ENCODE results near the gene TSPAN33.

GRCh38 chr7:129186749-129187260 is 42.3 kb downstream of the TSPAN33 start:
- TF ChIP-seq CTCF (IDR thresholded peaks at IDR 0.05) (no peak), POLR2A (IDR thresholded peaks at IDR 0.05; ENCODE audit: low read depth) (no peak), EP300 (IDR thresholded peaks at IDR 0.05) (no peak), POLR2AphosphoS5 (IDR thresholded peaks at IDR 0.05) (no peak)
